ENCODE data around the gene BSND. TPM values are rescaled to one million over a fixed set of nuclear protein-coding genes. Genes with fewer than 3 reads are reported as not detected.

Gene BSND
- total and polyA plus RNA-seq, 2 experiments from 2014 or later = not detected

- Histone ChIP-seq H2AFZ (no peak overlapping the region), H3K4me2 (ENCODE audit: unreplicated experiment) (no peak overlapping the region), H3K9me2 (ENCODE audit: insufficient read depth) (no peaks in the 10 kb centered on the region), H3K4me1 (ENCODE audit: insufficient read depth) (no peaks in the 10 kb centered on the region), H3K4me3 (no peak overlapping the region), H4K20me1 (ENCODE audit: insufficient read depth) (no peaks in the 10 kb centered on the region), H3K27me3 (replicated peaks; ENCODE audit: insufficient read depth) (0 out of 2 replicates have a peak, but pooled peaks cover 9% of the 10 kb centered on the region), H3K79me2 (ENCODE audit: insufficient read depth) (no peaks in the 10 kb centered on the region), H3K27ac (no peak overlapping the region), H3F3A (ENCODE audit: insufficient read depth) (no peaks in the 10 kb centered on the region), H3K9me3 (ENCODE audit: low read depth) (no peaks in the 10 kb centered on the region), H3K36me3 (ENCODE audit: low read depth) (no peaks in the 10 kb centered on the region), H3K9ac (no peak overlapping the region)
- in situ Hi-C loops (cut with MboI) = no loop called here
- DNase-seq = no peak
- WGBS, 2 experiments (ENCODE audit: low coverage in 1 of 2, low lambda C conversion rate in 2 of 2, missing lambda C conversion rate in 2 of 2) = 98 to 99% methylated on average over 4 to 6 of the region's 6 CpGs
- no peak for TF ChIP-seq EZH2 (IDR thresholded peaks at IDR 0.05; ENCODE audit: insufficient read depth, poor library complexity, severe bottlenecking)
- no peak for TF ChIP-seq EZH2phosphoT487 (IDR thresholded peaks at IDR 0.05; ENCODE audit: insufficient read depth, low read depth)
Measured at GRCh38 chr1:54993140-54993539, 5.6 kb upstream of the BSND start.

- 64 to 70% methylated on average over 6 of the region's 6 CpGs for WGBS, 2 experiments (ENCODE audit: low coverage in 1 of 2, low lambda C conversion rate in 2 of 2, missing lambda C conversion rate in 2 of 2)
- in situ Hi-C loops (cut with MboI) = no loop called here
Measured at GRCh38 chr1:54994355-54994990, 4.3 kb upstream of the BSND start.

GRCh38 chr1:54995013-54995760 is 3.5 kb upstream of the BSND start:
- H3K9me3 ChIP-seq (ENCODE audit: low read depth) = no peaks in the 10 kb centered on the region
- H3K27me3 ChIP-seq (replicated peaks; ENCODE audit: insufficient read depth) = peaks cover 9% of the 10 kb centered on the region; the same call in 1 of the 2 replicates
- H4K20me1 ChIP-seq (ENCODE audit: insufficient read depth) = no peaks in the 10 kb centered on the region
- no peak overlapping the region for H2AFZ ChIP-seq
- H3K9me2 ChIP-seq (ENCODE audit: insufficient read depth) = no peaks in the 10 kb centered on the region
- H3K27ac ChIP-seq = no peak overlapping the region
- no peaks in the 10 kb centered on the region for H3K4me1 ChIP-seq (ENCODE audit: insufficient read depth)
- no peak overlapping the region for H3K4me2 ChIP-seq (ENCODE audit: unreplicated experiment)
- no peak overlapping the region for H3K9ac ChIP-seq
- in situ Hi-C loops (cut with MboI) = no loop called here
- no peaks in the 10 kb centered on the region for H3K79me2 ChIP-seq (ENCODE audit: insufficient read depth)
- no peak for DNase-seq
- no peaks in the 10 kb centered on the region for H3F3A ChIP-seq (ENCODE audit: insufficient read depth)
- H3K36me3 ChIP-seq (ENCODE audit: low read depth) = no peaks in the 10 kb centered on the region
- 74% methylated on average over 12 of the region's 12 CpGs for WGBS, 2 experiments (ENCODE audit: low coverage in 1 of 2, low lambda C conversion rate in 2 of 2, missing lambda C conversion rate in 2 of 2)
- TF ChIP-seq EZH2phosphoT487 (IDR thresholded peaks at IDR 0.05; ENCODE audit: insufficient read depth, low read depth) (no peak), EZH2 (IDR thresholded peaks at IDR 0.05; ENCODE audit: insufficient read depth, poor library complexity, severe bottlenecking) (no peak)
- H3K4me3 ChIP-seq = no peak overlapping the region

More at GRCh38 chr1:54994355-54994990, 4.3 kb upstream of the BSND start:
- Histone ChIP-seq H3K9ac (no peak overlapping the region), H3K79me2 (ENCODE audit: insufficient read depth) (no peaks in the 10 kb centered on the region), H2AFZ (no peak overlapping the region), H3K27me3 (replicated peaks; ENCODE audit: insufficient read depth) (0 out of 2 replicates have a peak, but pooled peaks cover 9% of the 10 kb centered on the region), H3K36me3 (ENCODE audit: low read depth) (no peaks in the 10 kb centered on the region), H3K4me1 (ENCODE audit: insufficient read depth) (no peaks in the 10 kb centered on the region), H3K4me2 (ENCODE audit: unreplicated experiment) (no peak overlapping the region), H4K20me1 (ENCODE audit: insufficient read depth) (no peaks in the 10 kb centered on the region), H3K4me3 (no peak overlapping the region), H3K27ac (no peak overlapping the region), H3F3A (ENCODE audit: insufficient read depth) (no peaks in the 10 kb centered on the region), H3K9me3 (ENCODE audit: low read depth) (no peaks in the 10 kb centered on the region), H3K9me2 (ENCODE audit: insufficient read depth) (no peaks in the 10 kb centered on the region)
- no peak for TF ChIP-seq EZH2phosphoT487 (IDR thresholded peaks at IDR 0.05; ENCODE audit: insufficient read depth, low read depth)
- TF ChIP-seq EZH2 (IDR thresholded peaks at IDR 0.05; ENCODE audit: insufficient read depth, poor library complexity, severe bottlenecking) = no peak
- no peak for DNase-seq

GRCh38 chr1:54995835-54996234 is 2.9 kb upstream of the BSND start:
- Histone ChIP-seq H4K20me1 (ENCODE audit: insufficient read depth) (no peaks in the 10 kb centered on the region), H3K9me3 (ENCODE audit: low read depth) (no peaks in the 10 kb centered on the region), H3K79me2 (ENCODE audit: insufficient read depth) (no peaks in the 10 kb centered on the region), H3F3A (ENCODE audit: insufficient read depth) (no peaks in the 10 kb centered on the region), H2AFZ (no peak overlapping the region), H3K4me1 (ENCODE audit: insufficient read depth) (no peaks in the 10 kb centered on the region), H3K27ac (no peak overlapping the region), H3K4me3 (no peak overlapping the region), H3K9ac (no peak overlapping the region), H3K36me3 (ENCODE audit: low read depth) (no peaks in the 10 kb centered on the region), H3K4me2 (ENCODE audit: unreplicated experiment) (no peak overlapping the region), H3K27me3 (replicated peaks; ENCODE audit: insufficient read depth) (peaks cover 9% of the 10 kb centered on the region; the same call in 1 of the 2 replicates), H3K9me2 (ENCODE audit: insufficient read depth) (no peaks in the 10 kb centered on the region)
- DNase-seq = no peak
- 63 to 82% methylated on average over 7 to 9 of the region's 9 CpGs for WGBS, 2 experiments (ENCODE audit: low coverage in 1 of 2, low lambda C conversion rate in 2 of 2, missing lambda C conversion rate in 2 of 2)
- in situ Hi-C loops (cut with MboI) = no loop called here
- TF ChIP-seq EZH2phosphoT487 (IDR thresholded peaks at IDR 0.05; ENCODE audit: insufficient read depth, low read depth) (no peak), EZH2 (IDR thresholded peaks at IDR 0.05; ENCODE audit: insufficient read depth, poor library complexity, severe bottlenecking) (no peak)

All from GM23248 (cell line).